Stomach (tissue), 4 donors: ENCODE data around the gene SPATC1L.

Source experiments
- CTCF ChIP-seq, 7 experiments: fragments of 450-650 bp in 4 of 7; fragments of 200-600 bp in 3 of 7; sonication (generic) in 3 of 7; IDR thresholded peaks; one replicate each; pipeline ENCODE4 v1.5.1; 2016 to 2019; ENCODE audit warnings: antibody characterized with exemption in 7 of 7, control low read depth in 2 of 7, mild to moderate bottlenecking in 1 of 7
- POLR2A ChIP-seq, 4 donors: fragments of 450-650 bp; IDR thresholded peaks; one replicate each; pipeline ENCODE4 v1.6.1; 2016; ENCODE audit warnings: antibody characterized with exemption in 4 of 4, control low read depth in 2 of 4, mild to moderate bottlenecking in 1 of 4, moderate library complexity in 1 of 4
- POLR2AphosphoS5 ChIP-seq, 3 donors: sonication (generic); formaldehyde crosslinking; IDR thresholded peaks; one replicate each; pipeline ENCODE4 v1.6.1; 2016; ENCODE audit warnings: antibody characterized with exemption in 3 of 3

- TF ChIP-seq CTCF (IDR thresholded peaks at IDR 0.05) (no peak), POLR2A (IDR thresholded peaks at IDR 0.05) (no peak), POLR2AphosphoS5 (IDR thresholded peaks at IDR 0.05) (no peak)
Measured at GRCh38 chr21:46148106-46148505, 36.2 kb downstream of the SPATC1L start.
